Neural progenitor cell (in vitro differentiated cells): ENCODE measurements around the gene SOSTDC1. TPM values are rescaled to one million over a fixed set of nuclear protein-coding genes. Genes with fewer than 3 reads are reported as not detected.

Source experiments
- DNase-seq: peaks from one replicate; pipeline ENCODE4 v3.0.0-alpha.2; 2016; ENCODE audit warnings: low spot score
- H2AFZ ChIP-seq: fragments of 200-600 bp; sonication (generic); replicated peaks from 2 replicates; pipeline ENCODE4 v1.6.1; 2016; ENCODE audit warnings: antibody characterized with exemption
- H3F3A ChIP-seq: fragments of 200-600 bp; sonication (generic); 2 replicates; pipeline ENCODE4 v1.6.1; 2016; ENCODE audit warnings: antibody characterized with exemption, low read depth
- H3K27ac ChIP-seq: fragments of 200-600 bp; sonication (generic); 2 replicates; pipeline ENCODE4 v1.5.1; 2016; ENCODE audit warnings: mild to moderate bottlenecking
- H3K27me3 ChIP-seq: fragments of 200-600 bp; sonication (generic); 2 replicates; pipeline ENCODE4 v1.6.1; 2016; ENCODE audit warnings: mild to moderate bottlenecking, moderate library complexity
- H3K36me3 ChIP-seq: fragments of 200-600 bp; sonication (generic); 2 replicates; pipeline ENCODE4 v1.5.1; 2016
- H3K4me1 ChIP-seq: fragments of 200-600 bp; sonication (generic); 2 replicates; pipeline ENCODE4 v1.6.1; 2016; ENCODE audit warnings: mixed run types
- H3K4me2 ChIP-seq: fragments of 200-600 bp; sonication (generic); 2 replicates; pipeline ENCODE4 v1.6.1; 2016
- H3K4me3 ChIP-seq: fragments of 200-600 bp; sonication (generic); 2 replicates; pipeline ENCODE4 v1.5.1; 2016
- H3K79me2 ChIP-seq: fragments of 200-600 bp; sonication (generic); 2 replicates; pipeline ENCODE4 v1.6.1; 2016; ENCODE audit warnings: low read depth
- H3K9ac ChIP-seq: fragments of 200-600 bp; sonication (generic); 2 replicates; pipeline ENCODE4 v1.6.1; 2016
- H3K9me3 ChIP-seq: fragments of 200-600 bp; sonication (generic); 2 replicates; pipeline ENCODE4 v1.5.1; 2016; ENCODE audit warnings: low read depth
- H4K20me1 ChIP-seq: fragments of 200-600 bp; sonication (generic); 2 replicates; pipeline ENCODE4 v1.6.1; 2016; ENCODE audit warnings: low read depth
- H3K27ac Mint-ChIP-seq: 3 replicates; pipeline ENCODE4 v1.8.0; 2021; ENCODE audit warnings: mixed read lengths
- H3K27me3 Mint-ChIP-seq: 2 replicates; pipeline ENCODE4 v1.8.0; 2022; ENCODE audit warnings: low read depth, mild to moderate bottlenecking, inconsistent platforms, moderate library complexity, mixed read lengths; ENCODE audit not compliant: insufficient read depth
- H3K36me3 Mint-ChIP-seq: 3 replicates; pipeline ENCODE4 v1.8.0; 2021; ENCODE audit warnings: mixed read lengths
- H3K4me1 Mint-ChIP-seq: 3 replicates; pipeline ENCODE4 v1.8.0; 2021; ENCODE audit warnings: mixed read lengths
- H3K4me3 Mint-ChIP-seq: 3 replicates; pipeline ENCODE4 v1.8.0; 2021; ENCODE audit warnings: mild to moderate bottlenecking, moderate library complexity, mixed read lengths
- H3K9me3 Mint-ChIP-seq: 3 replicates; pipeline ENCODE4 v1.8.0; 2020; ENCODE audit warnings: mixed read lengths
- CTCF ChIP-seq: fragments of 200-600 bp; sonication (generic); IDR thresholded peaks from 2 replicates; pipeline ENCODE4 v1.5.1; 2017; ENCODE audit warnings: antibody characterized with exemption, mild to moderate bottlenecking
- EZH2 ChIP-seq: fragments of 200-600 bp; sonication (generic); IDR thresholded peaks from 2 replicates; pipeline ENCODE4 v1.6.1; 2017; ENCODE audit warnings: antibody characterized with exemption, mild to moderate bottlenecking, moderate library complexity
- EZH2phosphoT487 ChIP-seq: fragments of 200-600 bp; sonication (generic); IDR thresholded peaks from 2 replicates; pipeline ENCODE4 v1.6.1; 2017; ENCODE audit warnings: antibody characterized with exemption
- total RNA-seq: library from RNA; depleted of rRNA; stranded (reverse); fragments of >200 nt; gene quantifications from 2 replicates; pipeline ENCODE4 v1.2.3, GENCODE V29; 2015; ENCODE audit warnings: low replicate concordance

Gene SOSTDC1
- total RNA-seq, 1 donor from 2014 or later, result 1.9 TPM

- Histone ChIP-seq H3F3A (no peaks in the 10 kb centered on the region), H3K9ac (no peak overlapping the region), H3K4me2 (no peak overlapping the region), H3K27ac (no peak overlapping the region), H3K79me2 (no peaks in the 10 kb centered on the region), H3K36me3 (no peaks in the 10 kb centered on the region), H2AFZ (no peak overlapping the region), H4K20me1 (no peaks in the 10 kb centered on the region), H3K27me3 (no peaks in the 10 kb centered on the region), H3K4me3 (no peak overlapping the region), H3K4me1 (no peaks in the 10 kb centered on the region), H3K9me3 (no peaks in the 10 kb centered on the region)
- DNase-seq, result no peak
- Mint-ChIP-seq H3K9me3 (peaks cover 3% of the 10 kb centered on the region), H3K4me1 (no peaks in the 10 kb centered on the region), H3K36me3 (no peaks in the 10 kb centered on the region), H3K4me3 (no peak overlapping the region), H3K27me3 (peaks cover 4% of the 10 kb centered on the region), H3K27ac (no peak overlapping the region)
- no peak for TF ChIP-seq EZH2phosphoT487
- no peak for TF ChIP-seq CTCF
- TF ChIP-seq EZH2, result no peak
Observed at GRCh38 chr7:16504019-16504418, 38.5 kb upstream of the SOSTDC1 start.

- no peak for DNase-seq
- H3K27ac ChIP-seq, result no peak overlapping the region
- H3F3A ChIP-seq, result no peaks in the 10 kb centered on the region
- H3K4me1 ChIP-seq, result no peaks in the 10 kb centered on the region
- no peak for TF ChIP-seq EZH2phosphoT487
- no peak for TF ChIP-seq EZH2
- TF ChIP-seq CTCF, result no peak
- H2AFZ ChIP-seq, result no peak overlapping the region
- no peak overlapping the region for H3K27ac Mint-ChIP-seq
- no peak overlapping the region for H3K4me2 ChIP-seq
- no peaks in the 10 kb centered on the region for H3K36me3 Mint-ChIP-seq
- no peaks in the 10 kb centered on the region for H3K4me1 Mint-ChIP-seq
- no peaks in the 10 kb centered on the region for H3K36me3 ChIP-seq
- no peak overlapping the region for H3K9ac ChIP-seq
- H3K27me3 Mint-ChIP-seq, result peaks cover 2% of the 10 kb centered on the region
- H3K9me3 ChIP-seq, result no peaks in the 10 kb centered on the region
- H3K4me3 ChIP-seq, result no peak overlapping the region
- H3K27me3 ChIP-seq, result no peaks in the 10 kb centered on the region
- no peak overlapping the region for H3K4me3 Mint-ChIP-seq
- H3K79me2 ChIP-seq, result no peaks in the 10 kb centered on the region
- H4K20me1 ChIP-seq, result no peaks in the 10 kb centered on the region
- H3K9me3 Mint-ChIP-seq, result peaks cover 3% of the 10 kb centered on the region
Observed at GRCh38 chr7:16502303-16502702, 36.8 kb upstream of the SOSTDC1 start.

- H3K36me3 ChIP-seq, result no peaks in the 10 kb centered on the region
- Mint-ChIP-seq H3K4me3 (no peak overlapping the region), H3K9me3 (peaks cover 3% of the 10 kb centered on the region), H3K4me1 (peaks cover 14% of the 10 kb centered on the region), H3K36me3 (no peaks in the 10 kb centered on the region), H3K27ac (no peak overlapping the region), H3K27me3 (no peaks in the 10 kb centered on the region)
- no peak overlapping the region for H3K4me3 ChIP-seq
- H3K4me1 ChIP-seq, result no peaks in the 10 kb centered on the region
- H3K27me3 ChIP-seq, result no peaks in the 10 kb centered on the region
- H4K20me1 ChIP-seq, result no peaks in the 10 kb centered on the region
- DNase-seq, result no peak
- H3K9me3 ChIP-seq, result no peaks in the 10 kb centered on the region
- H3K79me2 ChIP-seq, result no peaks in the 10 kb centered on the region
- no peak overlapping the region for H3K9ac ChIP-seq
- TF ChIP-seq EZH2, result no peak
- TF ChIP-seq CTCF, result no peak
- TF ChIP-seq EZH2phosphoT487, result no peak
- no peak overlapping the region for H2AFZ ChIP-seq
- H3K4me2 ChIP-seq, result no peak overlapping the region
- no peaks in the 10 kb centered on the region for H3F3A ChIP-seq
- no peak overlapping the region for H3K27ac ChIP-seq
Observed at GRCh38 chr7:16498122-16498521, 32.6 kb upstream of the SOSTDC1 start.
